Sigmoid colon (tissue), 3 donors: Measurements from ENCODE around the gene KRT6C.

Experiments used
- POLR2A ChIP-seq, 2 donors: fragments of 450-650 bp; IDR thresholded peaks; one replicate each; pipeline ENCODE4 v1.6.1; 2016; ENCODE audit warnings: antibody characterized with exemption in 2 of 2, mild to moderate bottlenecking in 2 of 2, moderate library complexity in 2 of 2
- TF ChIP-seq, protein P1 (sequence below), 4 experiments: fragments of 450-650 bp in 3 of 4; fragments of 200-600 bp in 1 of 4; IDR thresholded peaks; one replicate each; pipeline ENCODE4 v1.5.1; 2016 to 2019; ENCODE audit warnings: antibody characterized with exemption in 4 of 4, mild to moderate bottlenecking in 3 of 4, moderate library complexity in 2 of 4

DNA sequence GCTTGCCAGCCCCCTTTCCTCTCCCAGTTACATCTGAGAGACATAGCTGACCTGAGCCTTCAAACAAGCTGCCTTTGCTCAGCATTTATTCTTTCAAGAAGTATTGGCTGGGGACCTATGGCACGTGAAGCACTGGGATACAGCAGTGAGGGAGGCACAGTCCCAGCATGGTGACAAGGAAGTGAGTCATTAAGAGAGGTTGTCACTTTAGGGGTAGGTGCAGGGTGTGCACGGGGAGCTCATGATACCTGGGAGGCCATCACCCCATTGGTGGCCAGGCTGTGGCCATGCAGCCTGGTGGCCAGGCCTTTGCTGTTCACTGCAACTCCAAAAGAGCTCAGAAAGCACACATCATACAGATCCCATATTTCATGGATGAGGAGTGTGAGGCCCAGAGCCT, 33.8 kb downstream of the KRT6C start:
- TF ChIP-seq, protein P1, sequence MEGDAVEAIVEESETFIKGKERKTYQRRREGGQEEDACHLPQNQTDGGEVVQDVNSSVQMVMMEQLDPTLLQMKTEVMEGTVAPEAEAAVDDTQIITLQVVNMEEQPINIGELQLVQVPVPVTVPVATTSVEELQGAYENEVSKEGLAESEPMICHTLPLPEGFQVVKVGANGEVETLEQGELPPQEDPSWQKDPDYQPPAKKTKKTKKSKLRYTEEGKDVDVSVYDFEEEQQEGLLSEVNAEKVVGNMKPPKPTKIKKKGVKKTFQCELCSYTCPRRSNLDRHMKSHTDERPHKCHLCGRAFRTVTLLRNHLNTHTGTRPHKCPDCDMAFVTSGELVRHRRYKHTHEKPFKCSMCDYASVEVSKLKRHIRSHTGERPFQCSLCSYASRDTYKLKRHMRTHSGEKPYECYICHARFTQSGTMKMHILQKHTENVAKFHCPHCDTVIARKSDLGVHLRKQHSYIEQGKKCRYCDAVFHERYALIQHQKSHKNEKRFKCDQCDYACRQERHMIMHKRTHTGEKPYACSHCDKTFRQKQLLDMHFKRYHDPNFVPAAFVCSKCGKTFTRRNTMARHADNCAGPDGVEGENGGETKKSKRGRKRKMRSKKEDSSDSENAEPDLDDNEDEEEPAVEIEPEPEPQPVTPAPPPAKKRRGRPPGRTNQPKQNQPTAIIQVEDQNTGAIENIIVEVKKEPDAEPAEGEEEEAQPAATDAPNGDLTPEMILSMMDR (IDR thresholded peaks at IDR 0.05): no peak
- TF ChIP-seq POLR2A (IDR thresholded peaks at IDR 0.05): no peak
